ENCODE results near the gene PTPRCAP.
"Not testable (repeated sequence)": the region's sequence is repeated elsewhere in the genome, so short reads cannot be mapped to it uniquely, and the experiment has no call there.

DNA sequence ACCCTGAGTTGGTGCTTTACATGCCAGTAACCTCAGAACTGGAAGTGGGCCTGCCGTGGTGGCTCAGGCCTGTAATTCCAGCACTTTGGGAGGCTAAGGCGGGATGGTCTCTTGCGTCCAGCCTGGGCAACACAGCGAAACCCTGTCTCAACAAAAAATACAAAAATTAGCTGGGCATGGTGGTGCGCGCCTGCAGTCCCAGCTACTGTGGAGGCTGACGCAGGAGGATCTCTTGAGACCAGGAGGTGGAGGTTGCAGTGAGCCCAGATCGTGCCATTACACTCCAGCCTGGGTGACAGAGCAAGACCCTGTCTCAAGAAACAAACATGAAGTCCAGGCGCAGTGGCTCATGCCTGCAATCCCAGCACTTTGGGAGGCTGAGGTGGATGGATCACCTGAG lies 34.4 kb downstream of the PTPRCAP start:
- TF ChIP-seq, protein P1, sequence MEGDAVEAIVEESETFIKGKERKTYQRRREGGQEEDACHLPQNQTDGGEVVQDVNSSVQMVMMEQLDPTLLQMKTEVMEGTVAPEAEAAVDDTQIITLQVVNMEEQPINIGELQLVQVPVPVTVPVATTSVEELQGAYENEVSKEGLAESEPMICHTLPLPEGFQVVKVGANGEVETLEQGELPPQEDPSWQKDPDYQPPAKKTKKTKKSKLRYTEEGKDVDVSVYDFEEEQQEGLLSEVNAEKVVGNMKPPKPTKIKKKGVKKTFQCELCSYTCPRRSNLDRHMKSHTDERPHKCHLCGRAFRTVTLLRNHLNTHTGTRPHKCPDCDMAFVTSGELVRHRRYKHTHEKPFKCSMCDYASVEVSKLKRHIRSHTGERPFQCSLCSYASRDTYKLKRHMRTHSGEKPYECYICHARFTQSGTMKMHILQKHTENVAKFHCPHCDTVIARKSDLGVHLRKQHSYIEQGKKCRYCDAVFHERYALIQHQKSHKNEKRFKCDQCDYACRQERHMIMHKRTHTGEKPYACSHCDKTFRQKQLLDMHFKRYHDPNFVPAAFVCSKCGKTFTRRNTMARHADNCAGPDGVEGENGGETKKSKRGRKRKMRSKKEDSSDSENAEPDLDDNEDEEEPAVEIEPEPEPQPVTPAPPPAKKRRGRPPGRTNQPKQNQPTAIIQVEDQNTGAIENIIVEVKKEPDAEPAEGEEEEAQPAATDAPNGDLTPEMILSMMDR (conservative IDR thresholded peaks at IDR 0.05; ENCODE audit: low read depth, low read length), result not testable (repeated sequence)
- not testable (repeated sequence) for TF ChIP-seq EZH2 (IDR thresholded peaks at IDR 0.05; ENCODE audit: borderline replicate concordance, low read depth, low read length, poor library complexity, severe bottlenecking)
